Choroid plexus epithelial cell (primary cell): ENCODE data around the gene HK3.
A peak's percentile ranks its signal among the peaks of the same experiment; 100 is the strongest.

ENCODE experiments used
- DNase-seq: peaks from one replicate; pipeline ENCODE4 v3.0.0-alpha.2; 2010; ENCODE audit warnings: low read depth
- H3K4me3 ChIP-seq: 2 replicates; pipeline ENCODE4 v1.5.1; 2011; ENCODE audit warnings: low read depth, mild to moderate bottlenecking, control low read depth, low read length, moderate library complexity
- TF ChIP-seq, protein P1 (sequence below): conservative IDR thresholded peaks from 2 replicates; pipeline ENCODE4 v1.5.1; 2011; ENCODE audit warnings: low read depth, mild to moderate bottlenecking, control low read depth, inconsistent platforms, low read length, moderate library complexity

Gene HK3

DNA sequence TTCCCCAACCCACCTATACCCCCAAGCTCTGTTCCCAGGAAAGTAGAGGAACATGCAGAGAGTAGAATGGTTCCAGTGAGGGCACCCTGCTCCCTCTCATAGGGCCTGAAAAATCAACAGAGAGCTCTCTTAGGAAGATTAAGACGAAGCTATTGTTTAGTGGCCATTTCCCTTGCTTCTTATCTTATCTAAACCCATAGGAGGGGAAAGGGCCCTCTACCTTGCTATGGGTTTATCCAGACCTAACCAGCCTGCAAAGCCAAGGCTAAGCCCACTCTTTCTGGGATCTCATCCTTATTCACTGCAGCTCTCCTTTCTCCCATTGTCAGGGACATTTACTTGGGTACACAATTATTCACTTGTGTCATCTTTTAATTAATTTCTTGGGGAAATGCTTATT lies 39.3 kb upstream of the HK3 start:
- DNase-seq = no peak
- TF ChIP-seq, protein P1, sequence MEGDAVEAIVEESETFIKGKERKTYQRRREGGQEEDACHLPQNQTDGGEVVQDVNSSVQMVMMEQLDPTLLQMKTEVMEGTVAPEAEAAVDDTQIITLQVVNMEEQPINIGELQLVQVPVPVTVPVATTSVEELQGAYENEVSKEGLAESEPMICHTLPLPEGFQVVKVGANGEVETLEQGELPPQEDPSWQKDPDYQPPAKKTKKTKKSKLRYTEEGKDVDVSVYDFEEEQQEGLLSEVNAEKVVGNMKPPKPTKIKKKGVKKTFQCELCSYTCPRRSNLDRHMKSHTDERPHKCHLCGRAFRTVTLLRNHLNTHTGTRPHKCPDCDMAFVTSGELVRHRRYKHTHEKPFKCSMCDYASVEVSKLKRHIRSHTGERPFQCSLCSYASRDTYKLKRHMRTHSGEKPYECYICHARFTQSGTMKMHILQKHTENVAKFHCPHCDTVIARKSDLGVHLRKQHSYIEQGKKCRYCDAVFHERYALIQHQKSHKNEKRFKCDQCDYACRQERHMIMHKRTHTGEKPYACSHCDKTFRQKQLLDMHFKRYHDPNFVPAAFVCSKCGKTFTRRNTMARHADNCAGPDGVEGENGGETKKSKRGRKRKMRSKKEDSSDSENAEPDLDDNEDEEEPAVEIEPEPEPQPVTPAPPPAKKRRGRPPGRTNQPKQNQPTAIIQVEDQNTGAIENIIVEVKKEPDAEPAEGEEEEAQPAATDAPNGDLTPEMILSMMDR = no peak
- no peak overlapping the region for H3K4me3 ChIP-seq

DNA sequence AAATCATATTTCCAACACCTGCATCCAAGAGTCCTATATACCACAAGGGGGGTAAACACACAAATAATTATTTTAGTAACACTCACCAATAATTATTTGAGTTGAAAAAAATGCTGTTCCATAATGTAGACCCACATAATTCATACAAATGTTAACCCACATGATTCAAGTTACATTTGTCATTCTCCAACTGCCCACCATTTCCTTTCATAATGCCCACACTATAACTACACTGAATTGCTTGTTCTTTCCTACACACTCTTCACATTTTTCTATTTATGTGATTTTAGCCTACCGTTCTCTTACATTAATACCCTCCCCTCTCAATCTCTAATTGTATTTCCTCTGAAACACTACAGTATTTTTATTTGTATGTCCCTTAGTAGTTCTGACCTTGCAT lies 35.9 kb upstream of the HK3 start:
- DNase-seq = no peak
- TF ChIP-seq, protein P1 = no peak
- no peak overlapping the region for H3K4me3 ChIP-seq

DNA sequence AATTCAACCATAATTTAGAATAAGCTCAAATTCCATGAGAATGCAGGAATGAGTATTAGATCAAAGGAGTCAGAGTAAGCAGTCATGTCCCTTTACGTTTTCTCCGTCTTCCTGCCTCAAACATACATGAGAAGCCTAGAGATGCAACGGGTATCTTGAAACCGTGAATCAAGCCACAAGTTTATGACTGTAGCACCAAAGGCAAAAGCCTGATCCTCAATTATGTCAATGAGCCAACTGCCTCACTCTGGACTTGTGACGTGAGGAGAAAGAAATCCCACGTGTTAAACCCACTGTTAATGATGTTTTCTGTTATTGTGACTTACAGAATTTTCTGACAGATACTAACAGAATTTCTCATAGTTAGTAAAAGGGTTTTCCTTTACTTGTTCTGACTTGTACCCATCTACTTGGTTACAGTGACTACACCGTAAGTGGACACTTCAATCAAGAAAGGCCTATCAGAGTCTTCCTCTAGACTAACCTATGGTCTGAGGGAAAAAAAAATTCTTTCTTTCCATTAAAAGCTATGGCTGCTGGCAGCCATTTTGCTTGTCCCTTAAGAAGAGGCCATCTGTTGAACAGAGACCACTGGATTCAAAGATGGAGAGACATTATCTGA lies 35.3 kb upstream of the HK3 start:
- TF ChIP-seq, protein P1 = no peak
- no peak overlapping the region for H3K4me3 ChIP-seq
- DNase-seq = no peak

DNA sequence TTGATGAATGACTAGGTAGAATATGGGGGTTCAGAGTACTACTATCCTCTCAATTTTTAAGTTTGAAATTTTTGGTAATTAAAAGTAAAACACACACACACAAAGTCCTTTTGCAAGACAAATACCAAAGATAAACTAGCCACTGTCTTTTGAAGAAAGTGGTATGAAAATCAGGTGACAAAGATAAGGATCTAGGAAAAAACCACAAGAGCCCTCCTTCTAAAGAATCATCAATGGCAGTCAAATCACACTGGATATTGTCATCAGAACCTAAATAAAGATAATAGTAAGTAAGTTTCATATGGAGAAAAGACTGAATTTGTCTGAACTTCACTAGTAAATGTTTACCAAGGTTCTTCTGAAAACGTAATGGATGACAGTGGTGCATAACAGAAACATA lies 30.5 kb upstream of the HK3 start:
- TF ChIP-seq, protein P1 = no peak
- no peak overlapping the region for H3K4me3 ChIP-seq
- no peak for DNase-seq

DNA sequence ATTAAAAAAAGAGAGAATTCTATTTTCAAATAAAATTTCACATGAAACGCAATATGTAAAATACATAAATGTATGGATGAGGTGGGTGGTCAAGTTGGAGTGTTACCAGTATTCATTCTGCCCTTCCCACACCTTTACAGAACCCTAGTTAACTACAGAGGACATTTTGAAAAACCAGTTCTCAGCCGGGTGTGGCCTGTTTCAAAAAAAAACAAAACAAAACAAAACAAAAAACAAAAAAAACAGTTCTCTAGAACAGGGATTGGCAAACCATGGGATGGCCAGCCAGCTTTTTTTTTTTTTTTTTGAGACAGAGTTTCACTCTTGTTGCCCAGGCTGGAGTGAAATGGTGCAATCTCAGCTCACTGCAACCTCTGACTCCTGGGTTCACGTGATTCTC lies 28.4 kb upstream of the HK3 start:
- TF ChIP-seq, protein P1 = no peak
- no peak for DNase-seq
- H3K4me3 ChIP-seq = no peak overlapping the region

DNA sequence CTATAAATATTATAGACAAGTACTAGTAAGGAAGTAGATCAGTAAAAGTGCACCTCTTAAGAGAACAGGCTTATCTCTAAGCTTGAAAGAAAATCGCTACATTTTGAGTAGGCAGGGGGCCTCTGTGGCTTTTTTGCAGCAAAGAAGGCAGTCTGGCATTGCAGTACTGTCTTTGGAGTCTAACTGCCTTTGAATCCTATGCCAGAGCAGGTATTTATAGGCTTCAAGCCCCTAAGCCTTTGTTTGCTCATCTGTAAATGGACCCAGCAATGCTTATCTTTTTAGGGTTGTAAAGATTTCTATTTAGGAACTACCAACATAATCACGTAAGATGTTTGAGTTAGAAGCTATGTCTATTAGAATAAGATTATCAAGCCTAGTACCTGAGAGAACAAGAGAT lies 23.7 kb upstream of the HK3 start:
- TF ChIP-seq, protein P1 = no peak
- H3K4me3 ChIP-seq = no peak overlapping the region
- no peak for DNase-seq

DNA sequence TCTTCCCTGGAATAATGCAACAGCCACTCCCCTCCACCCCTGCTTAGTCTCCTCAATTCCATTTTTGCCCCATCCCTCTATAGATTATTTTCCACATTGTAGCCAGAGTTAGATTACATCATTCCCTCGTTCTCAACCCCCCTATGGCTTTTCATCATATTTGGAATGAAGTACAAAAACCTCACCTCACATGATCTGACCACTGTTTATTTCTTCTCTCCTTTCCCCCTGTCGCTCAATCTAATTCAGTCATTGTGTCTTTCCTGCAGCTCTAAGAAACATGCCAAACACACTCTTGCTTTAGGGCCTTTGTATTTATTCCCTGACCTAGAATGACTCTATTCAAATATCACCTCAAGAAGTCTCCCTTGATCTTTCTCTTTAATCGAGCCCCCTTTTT lies 22.6 kb upstream of the HK3 start:
- TF ChIP-seq, protein P1 = no peak
- no peak overlapping the region for H3K4me3 ChIP-seq
- peak; percentile 61 for DNase-seq
